SH-SY5Y (cell line): ENCODE results near the gene FAIM2.

Source experiments
- GATA2 ChIP-seq: IDR thresholded peaks from 2 replicates; pipeline ENCODE4 v1.6.1; 2011; ENCODE audit warnings: mild to moderate bottlenecking, low read depth, low read length
- GATA3 ChIP-seq: IDR thresholded peaks from 2 replicates; pipeline ENCODE4 v1.6.1; 2011; ENCODE audit warnings: low read depth, mild to moderate bottlenecking, low read length, moderate library complexity

GRCh38 chr12:49891012-49891411 is 12.7 kb downstream of the FAIM2 start:
- TF ChIP-seq GATA3, result no peak
- TF ChIP-seq GATA2, result no peak
